GM12874 (cell line): Measurements from ENCODE around the gene CARD10.

Experiments
- CTCF ChIP-seq: IDR thresholded peaks from 2 replicates; pipeline ENCODE4 v1.5.1; 2011; ENCODE audit warnings: low read depth, mild to moderate bottlenecking, control low read depth, low read length, moderate library complexity; ENCODE audit not compliant: insufficient read depth

CARD10 gene

GRCh38 chr22:37500745-37501609, 18.2 kb downstream of the CARD10 start:
- TF ChIP-seq CTCF, result no peak

- TF ChIP-seq CTCF, result no peak
These were observed 19.2 kb downstream of the CARD10 start for GRCh38 chr22:37499789-37500540.

- TF ChIP-seq CTCF, result no peak
These were observed 20.0 kb downstream of the CARD10 start for GRCh38 chr22:37499027-37499707.

GRCh38 chr22:37498289-37498909, 20.8 kb downstream of the CARD10 start:
- TF ChIP-seq CTCF, result peak; percentile 89

- no peak for TF ChIP-seq CTCF
These were observed 22.1 kb downstream of the CARD10 start for GRCh38 chr22:37497062-37497599.

GRCh38 chr22:37496651-37497050, 22.6 kb downstream of the CARD10 start:
- no peak for TF ChIP-seq CTCF
